ENCODE results near the gene IL17REL.

IL17REL gene

GRCh38 chr22:50008151-50009040 is 4.2 kb downstream of the IL17REL start:
- no peak overlapping the region for H3K4me3 ChIP-seq (replicated peaks; ENCODE audit: low read depth, low read length)
- TF ChIP-seq CTCF (IDR thresholded peaks at IDR 0.05; ENCODE audit: low read depth, low read length, missing control alignments): no peak
- DNase-seq (ENCODE audit: extremely low read depth, low read depth): no peak

DNA sequence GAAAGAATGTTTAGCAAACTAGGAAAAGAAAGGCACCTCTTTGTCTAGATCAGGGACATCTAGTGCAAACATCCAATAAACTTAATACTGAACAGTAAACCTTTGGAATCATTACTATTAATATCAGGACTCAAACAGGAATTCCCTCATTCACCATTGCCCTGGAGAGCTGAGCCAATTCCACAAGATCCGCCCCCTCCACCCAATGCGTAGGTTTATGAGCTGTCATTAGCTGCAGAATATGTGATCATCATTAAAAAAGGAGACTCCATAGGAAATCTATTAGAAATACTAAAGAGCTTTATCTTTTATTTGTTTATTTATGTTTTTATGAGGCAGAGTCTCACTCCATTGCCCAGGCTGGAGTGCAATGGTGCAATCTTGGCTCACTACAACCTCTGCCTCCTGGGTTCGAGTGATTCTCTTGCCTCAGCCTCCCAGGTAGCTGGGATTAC is 5.5 kb downstream of the IL17REL start:
- DNase-seq (ENCODE audit: extremely low read depth, low read depth): no peak
- no peak for TF ChIP-seq CTCF (IDR thresholded peaks at IDR 0.05; ENCODE audit: low read depth, low read length, missing control alignments)
- no peak overlapping the region for H3K4me3 ChIP-seq (replicated peaks; ENCODE audit: low read depth, low read length)

GRCh38 chr22:50004918-50005317 is 7.6 kb downstream of the IL17REL start:
- no peak for DNase-seq (ENCODE audit: extremely low read depth, low read depth)
- TF ChIP-seq CTCF (IDR thresholded peaks at IDR 0.05; ENCODE audit: low read depth, low read length, missing control alignments): no peak
- H3K4me3 ChIP-seq (replicated peaks; ENCODE audit: low read depth, low read length): no peak overlapping the region

GRCh38 chr22:50002791-50003190 is 9.8 kb downstream of the IL17REL start:
- H3K4me3 ChIP-seq (replicated peaks; ENCODE audit: low read depth, low read length): no peak overlapping the region
- no peak for DNase-seq (ENCODE audit: extremely low read depth, low read depth)
- no peak for TF ChIP-seq CTCF (IDR thresholded peaks at IDR 0.05; ENCODE audit: low read depth, low read length, missing control alignments)

DNA sequence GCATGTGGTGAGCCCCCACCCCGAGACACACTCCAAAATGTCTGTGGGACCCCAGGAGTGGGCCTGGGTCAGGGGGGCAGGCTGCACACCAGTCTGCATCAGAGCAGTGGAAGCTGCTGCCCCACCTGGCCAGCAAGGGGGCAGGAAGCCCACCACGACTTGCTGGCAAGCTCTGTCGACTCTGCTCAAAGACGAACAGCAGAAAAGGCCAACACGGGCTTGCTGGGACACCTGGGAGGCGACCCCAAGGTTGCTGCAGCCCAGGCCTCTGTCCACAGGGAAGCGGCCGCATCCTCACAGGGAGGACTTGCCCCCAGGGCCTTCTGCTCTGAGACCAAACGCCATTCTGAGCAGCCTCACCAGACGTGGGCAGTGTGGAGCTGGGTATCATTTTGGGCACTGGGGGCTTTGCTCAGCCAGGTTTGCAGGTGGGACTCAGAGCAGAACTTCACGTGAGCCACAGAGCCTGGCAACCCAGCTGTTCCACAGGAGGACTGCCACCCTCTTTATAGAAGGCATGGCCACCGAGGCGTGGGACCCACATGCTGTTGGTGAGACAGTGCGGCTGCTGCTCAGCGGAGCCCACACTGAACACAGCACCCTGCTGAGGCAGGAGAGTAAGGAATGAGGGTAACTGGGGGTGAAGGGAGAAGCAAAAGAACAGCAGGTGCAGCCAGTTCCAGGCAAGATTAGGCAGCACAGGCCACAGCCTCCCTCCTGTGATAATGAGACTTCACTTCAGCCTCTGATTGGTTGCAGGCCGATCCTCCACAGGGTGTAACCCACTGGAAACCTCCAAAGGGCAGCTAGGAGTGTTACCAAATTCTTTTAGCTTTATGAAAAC is 11.0 kb downstream of the IL17REL start:
- no peak for DNase-seq (ENCODE audit: extremely low read depth, low read depth)
- no peak for TF ChIP-seq CTCF (IDR thresholded peaks at IDR 0.05; ENCODE audit: low read depth, low read length, missing control alignments)
- H3K4me3 ChIP-seq (replicated peaks; ENCODE audit: low read depth, low read length): no peak overlapping the region

DNA sequence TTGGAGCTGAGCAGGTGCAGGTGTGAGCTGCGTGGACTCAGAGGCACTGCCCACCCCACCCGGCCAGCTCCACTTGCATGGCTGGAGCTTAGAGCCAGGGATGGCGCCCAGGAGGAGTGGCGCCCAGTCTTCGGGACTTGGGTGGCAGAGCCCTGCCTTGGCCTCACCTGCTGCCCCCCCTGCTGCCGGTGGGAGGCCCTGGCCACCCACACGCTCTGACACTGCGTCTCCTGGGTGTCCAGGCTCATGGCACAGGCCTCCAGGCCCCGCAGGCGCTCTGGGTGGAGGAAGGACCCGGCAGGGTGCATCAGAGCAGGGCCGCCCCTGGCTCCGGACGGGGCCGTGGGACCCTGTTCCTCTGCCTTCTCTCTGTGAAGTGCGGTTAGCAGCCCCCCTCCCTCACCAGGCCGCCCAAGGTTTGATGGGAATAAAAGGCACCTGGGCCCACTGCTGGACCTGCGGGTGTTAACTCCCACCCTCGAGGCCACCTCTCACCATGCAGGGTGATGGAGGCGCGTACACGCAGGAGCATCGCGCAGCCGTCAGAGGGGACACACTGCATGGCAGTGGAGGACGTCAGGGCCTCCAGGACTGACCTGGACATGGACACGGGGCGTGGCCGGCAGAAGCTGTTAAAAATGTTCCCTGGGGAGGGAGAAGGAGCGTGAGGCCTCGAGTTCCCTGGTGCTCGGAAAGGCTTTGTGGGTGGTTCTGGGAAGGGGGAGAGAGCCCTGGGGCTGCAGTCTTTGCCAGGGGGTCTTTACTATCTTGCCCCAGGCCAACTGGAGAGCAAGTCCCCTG is 11.8 kb downstream of the IL17REL start:
- no peak overlapping the region for H3K4me3 ChIP-seq (replicated peaks; ENCODE audit: low read depth, low read length)
- TF ChIP-seq CTCF (IDR thresholded peaks at IDR 0.05; ENCODE audit: low read depth, low read length, missing control alignments): no peak
- no peak for DNase-seq (ENCODE audit: extremely low read depth, low read depth)

Data from HFF-Myc (cell line).